Measurements from ENCODE around the gene SYTL2. TPM values are rescaled to one million over a fixed set of nuclear protein-coding genes. Genes with fewer than 3 reads are reported as not detected.

Gene SYTL2
- total RNA-seq, 1 donor from 2014 or later: 4.7 TPM

- Mint-ChIP-seq H3K4me3 (ENCODE audit: low read depth) (no peak overlapping the region), H3K4me1 (ENCODE audit: low read depth) (peaks cover 9% of the 10 kb centered on the region), H3K27me3 (peaks cover 13% of the 10 kb centered on the region), H3K27ac (no peak overlapping the region), H3K9me3 (ENCODE audit: low read depth) (no peaks in the 10 kb centered on the region), H3K36me3 (ENCODE audit: insufficient read depth) (no peaks in the 10 kb centered on the region)
- DNase-seq (ENCODE audit: low spot score, unreplicated experiment): no peak
- TF ChIP-seq CTCF (IDR thresholded peaks at IDR 0.05; ENCODE audit: unreplicated experiment): no peak
Measured at GRCh38 chr11:85718991-85719807, 91.7 kb downstream of the SYTL2 start.

GRCh38 chr11:85718126-85718943 lies 92.6 kb downstream of the SYTL2 start:
- H3K4me3 Mint-ChIP-seq (ENCODE audit: low read depth): no peak overlapping the region
- DNase-seq (ENCODE audit: low spot score, unreplicated experiment): no peak
- H3K9me3 Mint-ChIP-seq (ENCODE audit: low read depth): no peaks in the 10 kb centered on the region
- H3K27me3 Mint-ChIP-seq: peaks cover 13% of the 10 kb centered on the region
- H3K4me1 Mint-ChIP-seq (ENCODE audit: low read depth): peaks cover 9% of the 10 kb centered on the region
- no peak for TF ChIP-seq CTCF (IDR thresholded peaks at IDR 0.05; ENCODE audit: unreplicated experiment)
- no peaks in the 10 kb centered on the region for H3K36me3 Mint-ChIP-seq (ENCODE audit: insufficient read depth)
- no peak overlapping the region for H3K27ac Mint-ChIP-seq

- peaks cover 13% of the 10 kb centered on the region for H3K27me3 Mint-ChIP-seq
- H3K27ac Mint-ChIP-seq: no peak overlapping the region
- TF ChIP-seq CTCF (IDR thresholded peaks at IDR 0.05; ENCODE audit: unreplicated experiment): no peak
- no peaks in the 10 kb centered on the region for H3K9me3 Mint-ChIP-seq (ENCODE audit: low read depth)
- DNase-seq (ENCODE audit: low spot score, unreplicated experiment): no peak
- H3K4me1 Mint-ChIP-seq (ENCODE audit: low read depth): peaks cover 9% of the 10 kb centered on the region
- no peaks in the 10 kb centered on the region for H3K36me3 Mint-ChIP-seq (ENCODE audit: insufficient read depth)
- H3K4me3 Mint-ChIP-seq (ENCODE audit: low read depth): no peak overlapping the region
Measured at GRCh38 chr11:85717429-85717828, 93.5 kb downstream of the SYTL2 start.

GRCh38 chr11:85712953-85713352 lies 98.0 kb downstream of the SYTL2 start:
- DNase-seq (ENCODE audit: low spot score, unreplicated experiment): no peak
- no peaks in the 10 kb centered on the region for H3K27me3 Mint-ChIP-seq
- H3K4me1 Mint-ChIP-seq (ENCODE audit: low read depth): no peaks in the 10 kb centered on the region
- no peaks in the 10 kb centered on the region for H3K9me3 Mint-ChIP-seq (ENCODE audit: low read depth)
- H3K4me3 Mint-ChIP-seq (ENCODE audit: low read depth): no peak overlapping the region
- no peak overlapping the region for H3K27ac Mint-ChIP-seq
- H3K36me3 Mint-ChIP-seq (ENCODE audit: insufficient read depth): no peaks in the 10 kb centered on the region
- no peak for TF ChIP-seq CTCF (IDR thresholded peaks at IDR 0.05; ENCODE audit: unreplicated experiment)

- DNase-seq (ENCODE audit: low spot score, unreplicated experiment): no peak
- Mint-ChIP-seq H3K9me3 (ENCODE audit: low read depth) (no peaks in the 10 kb centered on the region), H3K36me3 (ENCODE audit: insufficient read depth) (no peaks in the 10 kb centered on the region), H3K27ac (no peak overlapping the region), H3K4me3 (ENCODE audit: low read depth) (no peak overlapping the region), H3K27me3 (no peaks in the 10 kb centered on the region), H3K4me1 (ENCODE audit: low read depth) (no peaks in the 10 kb centered on the region)
- no peak for TF ChIP-seq CTCF (IDR thresholded peaks at IDR 0.05; ENCODE audit: unreplicated experiment)
Measured at GRCh38 chr11:85710917-85711316, 100.0 kb downstream of the SYTL2 start.

All from progenitor cell of endocrine pancreas (in vitro differentiated cells).